ENCODE results near the gene PRPH.
"Not testable (repeated sequence)": the region's sequence is repeated elsewhere in the genome, so short reads cannot be mapped to it uniquely, and the experiment has no call there.

The PRPH gene

GRCh38 chr12:49276304-49277290, 18.4 kb upstream of the PRPH start:
- DNase-seq: no peak

GRCh38 chr12:49277466-49277865, 17.5 kb upstream of the PRPH start:
- DNase-seq: peak; percentile 25 to 34

- no peak for DNase-seq
These were observed 15.2 kb upstream of the PRPH start for GRCh38 chr12:49279706-49280159.

GRCh38 chr12:49280545-49280944, 14.4 kb upstream of the PRPH start:
- DNase-seq: not testable (repeated sequence)

- no peak for DNase-seq
These were observed 12.6 kb upstream of the PRPH start for GRCh38 chr12:49282302-49282701.

- not testable (repeated sequence) for DNase-seq
These were observed 12.1 kb upstream of the PRPH start for GRCh38 chr12:49282740-49283375.

GRCh38 chr12:49283541-49284429, 11.2 kb upstream of the PRPH start:
- DNase-seq: no peak

GRCh38 chr12:49284672-49285071, 10.3 kb upstream of the PRPH start:
- no peak for DNase-seq

GRCh38 chr12:49287876-49288275, 7.1 kb upstream of the PRPH start:
- DNase-seq: no peak

GRCh38 chr12:49288412-49288853, 6.5 kb upstream of the PRPH start:
- peak in 1 of 2 experiments; percentile 7 for DNase-seq

GRCh38 chr12:49288922-49289555, 5.9 kb upstream of the PRPH start:
- DNase-seq: no peak

GRCh38 chr12:49292729-49293055, 2.3 kb upstream of the PRPH start:
- no peak for DNase-seq

GRCh38 chr12:49293056-49293956, 1.6 kb upstream of the PRPH start:
- no peak for DNase-seq

- no peak for DNase-seq
These were observed 702 bp upstream of the PRPH start for GRCh38 chr12:49294086-49294803.

GRCh38 chr12:49294804-49295081, 204 bp upstream of the PRPH start:
- no peak for DNase-seq

GRCh38 chr12:49296034-49296835, 1.3 kb downstream of the PRPH start:
- DNase-seq: no peak

GRCh38 chr12:49296836-49297694, 2.1 kb downstream of the PRPH start:
- DNase-seq: no peak

GRCh38 chr12:49297695-49298060, 2.7 kb downstream of the PRPH start:
- DNase-seq: no peak

- DNase-seq: no peak
These were observed 3.2 kb downstream of the PRPH start for GRCh38 chr12:49298160-49298559.
